NK-92 (cell line): ENCODE measurements around the gene MAPK1.
"Not testable (repeated sequence)": the region's sequence is repeated elsewhere in the genome, so short reads cannot be mapped to it uniquely, and the experiment has no call there.

Experiments used
- DNase-seq: peaks from one replicate; lab custom pipeline; 2025; ENCODE audit not compliant: unreplicated experiment; lab: John Stamatoyannopoulos, UW

MAPK1 gene

GRCh38 chr22:21823740-21824444 is 43.6 kb downstream of the MAPK1 start:
- no peak for DNase-seq

GRCh38 chr22:21819183-21819770 is 48.2 kb downstream of the MAPK1 start:
- DNase-seq, result no peak

GRCh38 chr22:21818487-21819182 is 48.8 kb downstream of the MAPK1 start:
- no peak for DNase-seq

- DNase-seq, result not testable (repeated sequence)
Observed at GRCh38 chr22:21817497-21817853, 50.0 kb downstream of the MAPK1 start.

GRCh38 chr22:21816787-21817496 is 50.5 kb downstream of the MAPK1 start:
- DNase-seq, result no peak

- DNase-seq, result no peak
Observed at GRCh38 chr22:21816472-21816786, 51.0 kb downstream of the MAPK1 start.

- no peak for DNase-seq
Observed at GRCh38 chr22:21815958-21816357, 51.5 kb downstream of the MAPK1 start.

GRCh38 chr22:21815357-21815756 is 52.1 kb downstream of the MAPK1 start:
- no peak for DNase-seq

GRCh38 chr22:21811982-21812381 is 55.5 kb downstream of the MAPK1 start:
- no peak for DNase-seq

GRCh38 chr22:21807544-21808529 is 59.6 kb downstream of the MAPK1 start:
- no peak for DNase-seq

- DNase-seq, result not testable (repeated sequence)
Observed at GRCh38 chr22:21805325-21805724, 62.1 kb downstream of the MAPK1 start.

- DNase-seq, result no peak
Observed at GRCh38 chr22:21803811-21804249, 63.6 kb downstream of the MAPK1 start.

GRCh38 chr22:21802673-21803072 is 64.8 kb downstream of the MAPK1 start:
- DNase-seq, result no peak

GRCh38 chr22:21802056-21802455 is 65.4 kb downstream of the MAPK1 start:
- no peak for DNase-seq

GRCh38 chr22:21801304-21801644 is 66.2 kb downstream of the MAPK1 start:
- not testable (repeated sequence) for DNase-seq

GRCh38 chr22:21800552-21801303 is 66.7 kb downstream of the MAPK1 start:
- no peak for DNase-seq

- no peak for DNase-seq
Observed at GRCh38 chr22:21797444-21798221, 69.8 kb downstream of the MAPK1 start.

- DNase-seq, result no peak
Observed at GRCh38 chr22:21796863-21797262, 70.6 kb downstream of the MAPK1 start.

- no peak for DNase-seq
Observed at GRCh38 chr22:21796231-21796630, 71.2 kb downstream of the MAPK1 start.
